ENCODE results near the gene NOL3.

NOL3 gene

GRCh38 chr16:67210069-67210937 lies 40.0 kb downstream of the NOL3 start:
- Histone ChIP-seq H3K27ac (replicated peaks) (no peak overlapping the region), H3K4me3 (replicated peaks; ENCODE audit: insufficient read depth, low read length) (no peak overlapping the region), H3K27me3 (ENCODE audit: insufficient read depth, poor library complexity, severe bottlenecking) (no peaks in the 10 kb centered on the region)
- DNase-seq (ENCODE audit: low read depth in 1 of 2, low spot score in 1 of 2), result no peak
- no peak for TF ChIP-seq GABPA (IDR thresholded peaks at IDR 0.05; ENCODE audit: low read depth)
- no peak for TF ChIP-seq CTCF (IDR thresholded peaks at IDR 0.05; ENCODE audit: insufficient read depth, low read length)
- TF ChIP-seq, protein P1, sequence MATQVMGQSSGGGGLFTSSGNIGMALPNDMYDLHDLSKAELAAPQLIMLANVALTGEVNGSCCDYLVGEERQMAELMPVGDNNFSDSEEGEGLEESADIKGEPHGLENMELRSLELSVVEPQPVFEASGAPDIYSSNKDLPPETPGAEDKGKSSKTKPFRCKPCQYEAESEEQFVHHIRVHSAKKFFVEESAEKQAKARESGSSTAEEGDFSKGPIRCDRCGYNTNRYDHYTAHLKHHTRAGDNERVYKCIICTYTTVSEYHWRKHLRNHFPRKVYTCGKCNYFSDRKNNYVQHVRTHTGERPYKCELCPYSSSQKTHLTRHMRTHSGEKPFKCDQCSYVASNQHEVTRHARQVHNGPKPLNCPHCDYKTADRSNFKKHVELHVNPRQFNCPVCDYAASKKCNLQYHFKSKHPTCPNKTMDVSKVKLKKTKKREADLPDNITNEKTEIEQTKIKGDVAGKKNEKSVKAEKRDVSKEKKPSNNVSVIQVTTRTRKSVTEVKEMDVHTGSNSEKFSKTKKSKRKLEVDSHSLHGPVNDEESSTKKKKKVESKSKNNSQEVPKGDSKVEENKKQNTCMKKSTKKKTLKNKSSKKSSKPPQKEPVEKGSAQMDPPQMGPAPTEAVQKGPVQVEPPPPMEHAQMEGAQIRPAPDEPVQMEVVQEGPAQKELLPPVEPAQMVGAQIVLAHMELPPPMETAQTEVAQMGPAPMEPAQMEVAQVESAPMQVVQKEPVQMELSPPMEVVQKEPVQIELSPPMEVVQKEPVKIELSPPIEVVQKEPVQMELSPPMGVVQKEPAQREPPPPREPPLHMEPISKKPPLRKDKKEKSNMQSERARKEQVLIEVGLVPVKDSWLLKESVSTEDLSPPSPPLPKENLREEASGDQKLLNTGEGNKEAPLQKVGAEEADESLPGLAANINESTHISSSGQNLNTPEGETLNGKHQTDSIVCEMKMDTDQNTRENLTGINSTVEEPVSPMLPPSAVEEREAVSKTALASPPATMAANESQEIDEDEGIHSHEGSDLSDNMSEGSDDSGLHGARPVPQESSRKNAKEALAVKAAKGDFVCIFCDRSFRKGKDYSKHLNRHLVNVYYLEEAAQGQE (IDR thresholded peaks at IDR 0.05; ENCODE audit: insufficient replicate concordance, low read depth), result no peak
- TF ChIP-seq SPI1 (IDR thresholded peaks at IDR 0.05; ENCODE audit: borderline replicate concordance, low read depth), result no peak
- no peak for TF ChIP-seq POLR2AphosphoS5 (IDR thresholded peaks at IDR 0.05; ENCODE audit: low read depth)

DNA sequence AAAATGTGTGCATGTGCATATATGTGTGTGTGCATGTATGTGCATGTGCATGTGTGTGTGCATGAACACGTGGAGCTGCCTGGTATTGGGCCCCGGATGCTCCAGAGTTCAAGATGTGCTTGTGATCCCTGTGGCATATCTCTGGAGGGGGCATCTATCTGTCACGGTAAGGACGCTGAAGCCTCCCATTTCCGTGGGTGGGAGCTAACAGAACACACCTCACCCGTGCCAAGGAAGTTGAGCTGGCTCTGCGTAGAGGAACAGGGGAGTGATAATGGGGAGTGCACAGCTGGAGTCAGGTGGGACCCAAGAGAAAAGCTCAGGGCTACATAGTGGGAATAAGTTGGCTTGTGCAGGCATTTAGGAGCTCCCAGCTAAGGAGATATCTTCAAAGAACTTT lies 41.3 kb downstream of the NOL3 start:
- Histone ChIP-seq H3K4me3 (replicated peaks; ENCODE audit: insufficient read depth, low read length) (no peak overlapping the region), H3K27ac (replicated peaks) (no peak overlapping the region)
- TF ChIP-seq GABPA (IDR thresholded peaks at IDR 0.05; ENCODE audit: low read depth) (no peak), CTCF (IDR thresholded peaks at IDR 0.05; ENCODE audit: insufficient read depth, low read length) (no peak), POLR2AphosphoS5 (IDR thresholded peaks at IDR 0.05; ENCODE audit: low read depth) (no peak), SPI1 (IDR thresholded peaks at IDR 0.05; ENCODE audit: borderline replicate concordance, low read depth) (no peak)
- TF ChIP-seq, protein P1 (IDR thresholded peaks at IDR 0.05; ENCODE audit: insufficient replicate concordance, low read depth), result no peak

GRCh38 chr16:67212766-67213165 lies 42.4 kb downstream of the NOL3 start:
- TF ChIP-seq, protein P1 (IDR thresholded peaks at IDR 0.05; ENCODE audit: insufficient replicate concordance, low read depth), result no peak
- TF ChIP-seq SPI1 (IDR thresholded peaks at IDR 0.05; ENCODE audit: borderline replicate concordance, low read depth) (no peak), POLR2AphosphoS5 (IDR thresholded peaks at IDR 0.05; ENCODE audit: low read depth) (no peak), GABPA (IDR thresholded peaks at IDR 0.05; ENCODE audit: low read depth) (no peak), CTCF (IDR thresholded peaks at IDR 0.05; ENCODE audit: insufficient read depth, low read length) (no peak)
- H3K27me3 ChIP-seq (ENCODE audit: insufficient read depth, poor library complexity, severe bottlenecking), result no peaks in the 10 kb centered on the region
- H3K4me3 ChIP-seq (replicated peaks; ENCODE audit: insufficient read depth, low read length), result no peak overlapping the region
- no peak for DNase-seq (ENCODE audit: low read depth in 1 of 2, low spot score in 1 of 2)
- no peak overlapping the region for H3K27ac ChIP-seq (replicated peaks)

More for the DNA sequence above, 41.3 kb downstream of the NOL3 start:
- no peaks in the 10 kb centered on the region for H3K27me3 ChIP-seq (ENCODE audit: insufficient read depth, poor library complexity, severe bottlenecking)
- no peak for DNase-seq (ENCODE audit: low read depth in 1 of 2, low spot score in 1 of 2)
